Measurements from ENCODE around the gene PRKCB. TPM values are rescaled to one million over a fixed set of nuclear protein-coding genes. Genes with fewer than 3 reads are reported as not detected.

PRKCB gene
- total and polyA plus RNA-seq, 2 experiments from 2014 or later: 3.7 to 16.4 TPM

DNA sequence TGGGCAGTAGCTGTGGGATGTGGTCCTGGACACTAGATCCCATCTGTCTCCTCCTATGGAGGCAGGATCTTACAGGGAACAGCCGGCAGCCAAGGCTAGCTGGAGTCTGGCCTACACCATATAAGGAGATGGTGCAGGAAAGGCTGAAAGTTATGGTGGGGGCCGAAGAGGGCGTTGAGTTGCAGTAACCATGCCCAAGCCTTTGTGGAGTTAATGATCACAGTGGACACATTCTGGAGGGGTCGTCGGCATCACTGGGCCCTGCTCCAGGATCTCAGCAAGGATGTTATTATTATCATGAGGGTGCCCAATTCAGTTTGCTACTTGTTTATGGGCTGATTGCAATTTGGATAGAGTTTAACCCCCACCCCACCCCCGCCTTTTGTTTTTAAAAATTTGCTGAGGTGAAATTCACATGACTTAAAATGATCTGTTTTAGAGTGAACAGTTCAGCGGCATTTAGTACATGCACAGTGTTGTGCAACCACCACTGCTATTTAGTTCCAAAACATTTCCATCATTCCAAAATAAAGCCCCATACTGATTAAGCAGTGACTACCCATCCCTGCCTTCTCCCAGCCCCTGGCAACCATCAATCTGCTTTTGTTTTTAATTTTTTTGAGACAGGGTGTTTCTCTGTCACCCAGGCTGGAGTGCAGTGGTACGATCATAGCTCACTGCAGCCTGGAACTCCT is 236.0 kb downstream of the PRKCB start (continued):
- TF ChIP-seq, protein P1, sequence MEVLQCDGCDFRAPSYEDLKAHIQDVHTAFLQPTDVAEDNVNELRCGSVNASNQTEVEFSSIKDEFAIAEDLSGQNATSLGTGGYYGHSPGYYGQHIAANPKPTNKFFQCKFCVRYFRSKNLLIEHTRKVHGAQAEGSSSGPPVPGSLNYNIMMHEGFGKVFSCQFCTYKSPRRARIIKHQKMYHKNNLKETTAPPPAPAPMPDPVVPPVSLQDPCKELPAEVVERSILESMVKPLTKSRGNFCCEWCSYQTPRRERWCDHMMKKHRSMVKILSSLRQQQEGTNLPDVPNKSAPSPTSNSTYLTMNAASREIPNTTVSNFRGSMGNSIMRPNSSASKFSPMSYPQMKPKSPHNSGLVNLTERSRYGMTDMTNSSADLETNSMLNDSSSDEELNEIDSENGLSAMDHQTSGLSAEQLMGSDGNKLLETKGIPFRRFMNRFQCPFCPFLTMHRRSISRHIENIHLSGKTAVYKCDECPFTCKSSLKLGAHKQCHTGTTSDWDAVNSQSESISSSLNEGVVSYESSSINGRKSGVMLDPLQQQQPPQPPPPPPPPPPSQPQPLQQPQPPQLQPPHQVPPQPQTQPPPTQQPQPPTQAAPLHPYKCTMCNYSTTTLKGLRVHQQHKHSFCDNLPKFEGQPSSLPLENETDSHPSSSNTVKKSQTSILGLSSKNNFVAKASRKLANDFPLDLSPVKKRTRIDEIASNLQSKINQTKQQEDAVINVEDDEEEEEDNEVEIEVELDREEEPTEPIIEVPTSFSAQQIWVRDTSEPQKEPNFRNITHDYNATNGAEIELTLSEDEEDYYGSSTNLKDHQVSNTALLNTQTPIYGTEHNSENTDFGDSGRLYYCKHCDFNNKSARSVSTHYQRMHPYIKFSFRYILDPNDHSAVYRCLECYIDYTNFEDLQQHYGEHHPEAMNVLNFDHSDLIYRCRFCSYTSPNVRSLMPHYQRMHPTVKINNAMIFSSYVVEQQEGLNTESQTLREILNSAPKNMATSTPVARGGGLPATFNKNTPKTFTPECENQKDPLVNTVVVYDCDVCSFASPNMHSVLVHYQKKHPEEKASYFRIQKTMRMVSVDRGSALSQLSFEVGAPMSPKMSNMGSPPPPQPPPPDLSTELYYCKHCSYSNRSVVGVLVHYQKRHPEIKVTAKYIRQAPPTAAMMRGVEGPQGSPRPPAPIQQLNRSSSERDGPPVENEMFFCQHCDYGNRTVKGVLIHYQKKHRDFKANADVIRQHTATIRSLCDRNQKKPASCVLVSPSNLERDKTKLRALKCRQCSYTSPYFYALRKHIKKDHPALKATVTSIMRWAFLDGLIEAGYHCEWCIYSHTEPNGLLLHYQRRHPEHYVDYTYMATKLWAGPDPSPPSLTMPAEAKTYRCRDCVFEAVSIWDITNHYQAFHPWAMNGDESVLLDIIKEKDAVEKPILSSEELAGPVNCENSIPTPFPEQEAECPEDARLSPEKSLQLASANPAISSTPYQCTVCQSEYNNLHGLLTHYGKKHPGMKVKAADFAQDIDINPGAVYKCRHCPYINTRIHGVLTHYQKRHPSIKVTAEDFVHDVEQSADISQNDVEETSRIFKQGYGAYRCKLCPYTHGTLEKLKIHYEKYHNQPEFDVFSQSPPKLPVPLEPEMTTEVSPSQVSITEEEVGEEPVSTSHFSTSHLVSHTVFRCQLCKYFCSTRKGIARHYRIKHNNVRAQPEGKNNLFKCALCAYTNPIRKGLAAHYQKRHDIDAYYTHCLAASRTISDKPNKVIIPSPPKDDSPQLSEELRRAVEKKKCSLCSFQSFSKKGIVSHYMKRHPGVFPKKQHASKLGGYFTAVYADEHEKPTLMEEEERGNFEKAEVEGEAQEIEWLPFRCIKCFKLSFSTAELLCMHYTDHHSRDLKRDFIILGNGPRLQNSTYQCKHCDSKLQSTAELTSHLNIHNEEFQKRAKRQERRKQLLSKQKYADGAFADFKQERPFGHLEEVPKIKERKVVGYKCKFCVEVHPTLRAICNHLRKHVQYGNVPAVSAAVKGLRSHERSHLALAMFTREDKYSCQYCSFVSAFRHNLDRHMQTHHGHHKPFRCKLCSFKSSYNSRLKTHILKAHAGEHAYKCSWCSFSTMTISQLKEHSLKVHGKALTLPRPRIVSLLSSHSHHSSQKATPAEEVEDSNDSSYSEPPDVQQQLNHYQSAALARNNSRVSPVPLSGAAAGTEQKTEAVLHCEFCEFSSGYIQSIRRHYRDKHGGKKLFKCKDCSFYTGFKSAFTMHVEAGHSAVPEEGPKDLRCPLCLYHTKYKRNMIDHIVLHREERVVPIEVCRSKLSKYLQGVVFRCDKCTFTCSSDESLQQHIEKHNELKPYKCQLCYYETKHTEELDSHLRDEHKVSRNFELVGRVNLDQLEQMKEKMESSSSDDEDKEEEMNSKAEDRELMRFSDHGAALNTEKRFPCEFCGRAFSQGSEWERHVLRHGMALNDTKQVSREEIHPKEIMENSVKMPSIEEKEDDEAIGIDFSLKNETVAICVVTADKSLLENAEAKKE (CRISPR knock-in tag; IDR thresholded peaks at IDR 0.05): no peak
- TF ChIP-seq ZNF114 (CRISPR knock-in tag; IDR thresholded peaks at IDR 0.05) (no peak), JUNB (IDR thresholded peaks at IDR 0.05; ENCODE audit: unreplicated experiment) (no peak)
- TF ChIP-seq, protein P2, sequence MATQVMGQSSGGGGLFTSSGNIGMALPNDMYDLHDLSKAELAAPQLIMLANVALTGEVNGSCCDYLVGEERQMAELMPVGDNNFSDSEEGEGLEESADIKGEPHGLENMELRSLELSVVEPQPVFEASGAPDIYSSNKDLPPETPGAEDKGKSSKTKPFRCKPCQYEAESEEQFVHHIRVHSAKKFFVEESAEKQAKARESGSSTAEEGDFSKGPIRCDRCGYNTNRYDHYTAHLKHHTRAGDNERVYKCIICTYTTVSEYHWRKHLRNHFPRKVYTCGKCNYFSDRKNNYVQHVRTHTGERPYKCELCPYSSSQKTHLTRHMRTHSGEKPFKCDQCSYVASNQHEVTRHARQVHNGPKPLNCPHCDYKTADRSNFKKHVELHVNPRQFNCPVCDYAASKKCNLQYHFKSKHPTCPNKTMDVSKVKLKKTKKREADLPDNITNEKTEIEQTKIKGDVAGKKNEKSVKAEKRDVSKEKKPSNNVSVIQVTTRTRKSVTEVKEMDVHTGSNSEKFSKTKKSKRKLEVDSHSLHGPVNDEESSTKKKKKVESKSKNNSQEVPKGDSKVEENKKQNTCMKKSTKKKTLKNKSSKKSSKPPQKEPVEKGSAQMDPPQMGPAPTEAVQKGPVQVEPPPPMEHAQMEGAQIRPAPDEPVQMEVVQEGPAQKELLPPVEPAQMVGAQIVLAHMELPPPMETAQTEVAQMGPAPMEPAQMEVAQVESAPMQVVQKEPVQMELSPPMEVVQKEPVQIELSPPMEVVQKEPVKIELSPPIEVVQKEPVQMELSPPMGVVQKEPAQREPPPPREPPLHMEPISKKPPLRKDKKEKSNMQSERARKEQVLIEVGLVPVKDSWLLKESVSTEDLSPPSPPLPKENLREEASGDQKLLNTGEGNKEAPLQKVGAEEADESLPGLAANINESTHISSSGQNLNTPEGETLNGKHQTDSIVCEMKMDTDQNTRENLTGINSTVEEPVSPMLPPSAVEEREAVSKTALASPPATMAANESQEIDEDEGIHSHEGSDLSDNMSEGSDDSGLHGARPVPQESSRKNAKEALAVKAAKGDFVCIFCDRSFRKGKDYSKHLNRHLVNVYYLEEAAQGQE (IDR thresholded peaks at IDR 0.05; ENCODE audit: unreplicated experiment): no peak

DNA sequence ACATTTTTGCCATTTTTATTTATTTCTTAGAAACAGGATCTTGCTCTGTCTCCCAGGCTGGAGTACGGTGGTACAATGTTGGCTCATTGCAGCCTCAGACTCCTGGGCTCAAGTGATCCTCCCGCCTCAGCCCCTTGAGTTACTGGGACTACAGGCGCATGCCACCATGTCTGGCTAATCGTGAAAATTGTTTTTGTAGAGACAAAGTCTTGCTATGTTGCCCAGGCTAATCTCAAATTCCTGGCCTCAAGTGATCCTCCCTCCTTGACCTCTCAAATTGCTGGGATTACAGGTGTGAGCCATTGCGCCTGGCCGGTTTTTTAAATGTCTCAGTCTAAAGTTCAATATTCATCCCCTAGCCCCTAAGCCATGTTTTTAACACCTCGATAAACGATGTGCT is 237.5 kb downstream of the PRKCB start:
- H3K36me3 ChIP-seq (ENCODE audit: insufficient read depth): no peaks in the 10 kb centered on the region
- H3K27me3 ChIP-seq (ENCODE audit: insufficient read depth): no peaks in the 10 kb centered on the region
- Mint-ChIP-seq H3K9me3 (no peaks in the 10 kb centered on the region), H3K27me3 (ENCODE audit: insufficient read depth, low read depth, poor library complexity) (peaks cover 4% of the 10 kb centered on the region), H3K4me3 (no peak overlapping the region), H3K4me1 (peaks cover 18% of the 10 kb centered on the region), H3K36me3 (ENCODE audit: low read depth) (no peaks in the 10 kb centered on the region; the same call in 2 of the 3 replicates), H3K27ac (no peak overlapping the region)
- DNase-seq (ENCODE audit: low spot score) (no peak), ATAC-seq (no peak)
- no peaks in the 10 kb centered on the region for H3F3A ChIP-seq (replicated peaks; ENCODE audit: low read depth)
- H3K79me2 ChIP-seq (replicated peaks; ENCODE audit: insufficient read depth): no peaks in the 10 kb centered on the region
- no peak overlapping the region for H3K4me2 ChIP-seq
- no peak overlapping the region for H3K4me3 ChIP-seq
- H3K9me2 ChIP-seq (ENCODE audit: insufficient read depth): peaks cover 6% of the 10 kb centered on the region; the same call in 1 of the 2 replicates
- no peak overlapping the region for H2AFZ ChIP-seq
- H3K27ac ChIP-seq (ENCODE audit: low read depth): no peak overlapping the region
- H4K20me1 ChIP-seq (replicated peaks; ENCODE audit: insufficient read depth): no peaks in the 10 kb centered on the region
- peaks cover 8% of the 10 kb centered on the region; the same call in 1 of the 2 replicates for H3K4me1 ChIP-seq (ENCODE audit: insufficient read depth)
- TF ChIP-seq NANOG (IDR thresholded peaks at IDR 0.05; ENCODE audit: borderline replicate concordance): no peak
- TF ChIP-seq JUNB (IDR thresholded peaks at IDR 0.05; ENCODE audit: unreplicated experiment): no peak
- TF ChIP-seq, protein P3, sequence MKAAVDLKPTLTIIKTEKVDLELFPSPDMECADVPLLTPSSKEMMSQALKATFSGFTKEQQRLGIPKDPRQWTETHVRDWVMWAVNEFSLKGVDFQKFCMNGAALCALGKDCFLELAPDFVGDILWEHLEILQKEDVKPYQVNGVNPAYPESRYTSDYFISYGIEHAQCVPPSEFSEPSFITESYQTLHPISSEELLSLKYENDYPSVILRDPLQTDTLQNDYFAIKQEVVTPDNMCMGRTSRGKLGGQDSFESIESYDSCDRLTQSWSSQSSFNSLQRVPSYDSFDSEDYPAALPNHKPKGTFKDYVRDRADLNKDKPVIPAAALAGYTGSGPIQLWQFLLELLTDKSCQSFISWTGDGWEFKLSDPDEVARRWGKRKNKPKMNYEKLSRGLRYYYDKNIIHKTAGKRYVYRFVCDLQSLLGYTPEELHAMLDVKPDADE (IDR thresholded peaks at IDR 0.05): no peak
- TF ChIP-seq POLR2AphosphoS5 (IDR thresholded peaks at IDR 0.05; ENCODE audit: low read depth): no peak
- TF ChIP-seq, protein P4, sequence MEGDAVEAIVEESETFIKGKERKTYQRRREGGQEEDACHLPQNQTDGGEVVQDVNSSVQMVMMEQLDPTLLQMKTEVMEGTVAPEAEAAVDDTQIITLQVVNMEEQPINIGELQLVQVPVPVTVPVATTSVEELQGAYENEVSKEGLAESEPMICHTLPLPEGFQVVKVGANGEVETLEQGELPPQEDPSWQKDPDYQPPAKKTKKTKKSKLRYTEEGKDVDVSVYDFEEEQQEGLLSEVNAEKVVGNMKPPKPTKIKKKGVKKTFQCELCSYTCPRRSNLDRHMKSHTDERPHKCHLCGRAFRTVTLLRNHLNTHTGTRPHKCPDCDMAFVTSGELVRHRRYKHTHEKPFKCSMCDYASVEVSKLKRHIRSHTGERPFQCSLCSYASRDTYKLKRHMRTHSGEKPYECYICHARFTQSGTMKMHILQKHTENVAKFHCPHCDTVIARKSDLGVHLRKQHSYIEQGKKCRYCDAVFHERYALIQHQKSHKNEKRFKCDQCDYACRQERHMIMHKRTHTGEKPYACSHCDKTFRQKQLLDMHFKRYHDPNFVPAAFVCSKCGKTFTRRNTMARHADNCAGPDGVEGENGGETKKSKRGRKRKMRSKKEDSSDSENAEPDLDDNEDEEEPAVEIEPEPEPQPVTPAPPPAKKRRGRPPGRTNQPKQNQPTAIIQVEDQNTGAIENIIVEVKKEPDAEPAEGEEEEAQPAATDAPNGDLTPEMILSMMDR (conservative IDR thresholded peaks at IDR 0.05; ENCODE audit: low read depth in 2 of 2): no peak
